HepG2 (cell line): ENCODE measurements around the gene CNTN2. TPM values are rescaled to one million over a fixed set of nuclear protein-coding genes. Genes with fewer than 3 reads are reported as not detected.

Experiments
- ATAC-seq: fragments of 200-7000 bp; cut with Tn5 transposase; 3 replicates; pipeline ENCODE4 v1.9.1; 2020; ENCODE audit warnings: mild to moderate bottlenecking, moderate library complexity
- BruUV-seq: library from RNA; stranded (reverse); fragments of 400-500 nt; replicated peaks from 2 replicates; lab custom pipeline; 2021; lab: Mats Ljungman, UMichigan
- CTCF ChIA-PET: fragments of 300-600 bp; formaldehyde crosslinking; extraction: SDS; loops from one replicate; lab custom pipeline; 2021; ENCODE audit warnings: low total read pairs, inconsistent platforms, low intra/inter-chr PET ratio; lab: Yijun Ruan, JAX
- POLR2A ChIA-PET: fragments of 350-600 bp; sonication (Branson Sonifier 250); formaldehyde crosslinking; loops from one replicate; lab custom pipeline; 2020; ENCODE audit warnings: antibody characterized with exemption, inconsistent platforms; lab: Yijun Ruan, JAX
- DNase-seq: peaks from one replicate; pipeline ENCODE4 v3.0.0-alpha.2; 2015; ENCODE audit warnings: low spot score
- FAIRE-seq: peaks from 3 replicates; lab custom pipeline; 2011; peaks lifted over from hg19 to GRCh38; lab: Jason Lieb, UNC
- H2AFZ ChIP-seq: one replicate; pipeline ENCODE4 v1.6.1; 2011; ENCODE audit warnings: low read length, inconsistent platforms
- H3K27ac ChIP-seq: fragments of 300-600 bp; 3 replicates; pipeline ENCODE4 v1.8.0; 2011; ENCODE audit warnings: mixed run types, mild to moderate bottlenecking, mixed read lengths, low read length, inconsistent platforms; ENCODE audit not compliant: insufficient read depth; ENCODE audit errors: extremely low read length
- H3K27me3 ChIP-seq, 2 experiments: fragments of 200-600 bp in 1 of 2; 2 replicates in 1 of 2; 3 replicates in 1 of 2; pipeline versions ENCODE4 v1.6.0 to v1.8.0; 2011; ENCODE audit warnings: low read length in 2 of 2, mild to moderate bottlenecking in 2 of 2, moderate library complexity in 2 of 2, inconsistent platforms in 1 of 2; ENCODE audit not compliant: insufficient read depth in 2 of 2, control insufficient read depth in 1 of 2
- H3K36me3 ChIP-seq, 2 experiments: fragments of 200-600 bp in 1 of 2; replicated peaks in 1 of 2; 2 replicates in 1 of 2; 3 replicates in 1 of 2; pipeline versions ENCODE4 v1.5.1 to v1.8.0; 2011; ENCODE audit warnings: low read length in 2 of 2, inconsistent platforms in 1 of 2; ENCODE audit not compliant: insufficient read depth in 2 of 2, control insufficient read depth in 1 of 2
- H3K4me1 ChIP-seq: 2 replicates; pipeline ENCODE4 v1.5.1; 2012; ENCODE audit warnings: low read length, inconsistent platforms; ENCODE audit not compliant: insufficient read depth
- H3K4me2 ChIP-seq: 2 replicates; pipeline ENCODE4 v1.6.0; 2011; ENCODE audit warnings: low read depth, low read length, inconsistent platforms
- H3K4me3 ChIP-seq, 3 experiments: fragments of 200-600 bp in 1 of 3; sonication (generic), shearing (Covaris generic) in 1 of 3; replicated peaks in 1 of 3; 2 replicates each; pipeline ENCODE4 v1.5.1; 2011 to 2016; ENCODE audit warnings: low read length in 3 of 3, inconsistent platforms in 2 of 3, low read depth in 2 of 3, mild to moderate bottlenecking in 2 of 3, control low read depth in 1 of 3, mixed read lengths in 1 of 3; ENCODE audit not compliant: insufficient read depth in 1 of 3
- H3K79me2 ChIP-seq: one replicate; pipeline ENCODE4 v1.6.1; 2011; ENCODE audit warnings: low read length, inconsistent platforms; ENCODE audit not compliant: insufficient read depth
- H3K9ac ChIP-seq: 2 replicates; pipeline ENCODE4 v1.6.0; 2011; ENCODE audit warnings: mild to moderate bottlenecking, low read depth, low read length, inconsistent platforms; ENCODE audit not compliant: insufficient read depth
- H3K9me3 ChIP-seq: 2 replicates; pipeline ENCODE4 v1.5.1; 2012; ENCODE audit warnings: mild to moderate bottlenecking, low read length
- H4K20me1 ChIP-seq: 2 replicates; pipeline ENCODE4 v1.6.0; 2011; ENCODE audit warnings: inconsistent platforms, mild to moderate bottlenecking, low read length, moderate library complexity; ENCODE audit not compliant: insufficient read depth
- CAMTA2 ChIP-seq: sonication (generic); formaldehyde crosslinking; IDR thresholded peaks from 2 replicates; pipeline ENCODE4 v1.4.0; 2020; ENCODE audit warnings: mild to moderate bottlenecking, missing genetic modification reagents, borderline replicate concordance
- EP300 ChIP-seq, 3 experiments: sonication (generic) in 1 of 3; formaldehyde crosslinking in 1 of 3; IDR thresholded peaks; 2 replicates each; pipeline versions ENCODE4 v1.5.1 to v1.6.1; 2011 to 2020; ENCODE audit warnings: low read depth in 2 of 3, low read length in 2 of 3, borderline replicate concordance in 1 of 3, improper control_type of control experiment in 1 of 3, mild to moderate bottlenecking in 1 of 3, missing genetic modification reagents in 1 of 3, moderate library complexity in 1 of 3
- MIXL1 ChIP-seq: IDR thresholded peaks from 2 replicates; pipeline ENCODE4 v1.6.1; 2016
- SAP130 ChIP-seq: IDR thresholded peaks from 2 replicates; pipeline ENCODE4 v1.6.1; 2016; ENCODE audit warnings: low read depth
- SOX13 ChIP-seq, 3 experiments: fragments of 450-650 bp in 1 of 3; sonication (generic) in 1 of 3; formaldehyde crosslinking in 1 of 3; IDR thresholded peaks in 2 of 3; conservative IDR thresholded peaks in 1 of 3; 2 replicates each; pipeline versions ENCODE4 v1.5.0 to v1.6.1; 2016 to 2020; ENCODE audit warnings: antibody characterized with exemption in 1 of 3, mild to moderate bottlenecking in 1 of 3, missing compliant biosample characterization in 1 of 3, missing genetic modification reagents in 1 of 3, moderate library complexity in 1 of 3
- ZNF30 ChIP-seq: sonication (generic); formaldehyde crosslinking; IDR thresholded peaks from 2 replicates; pipeline ENCODE4 v1.5.0; 2020; ENCODE audit warnings: mild to moderate bottlenecking, missing genetic modification reagents
- ZNF331 ChIP-seq: sonication (generic); formaldehyde crosslinking; IDR thresholded peaks from 2 replicates; pipeline ENCODE4 v1.4.0; 2020; ENCODE audit warnings: missing genetic modification reagents
- WGBS: methylation state at CpG from one replicate; pipeline ENCODE4 v1.1.6; 2017; ENCODE audit warnings: low lambda C conversion rate; 5-methylcytosine and 5-hydroxymethylcytosine counted together
- in situ Hi-C: cut with HindIII; loops from 2 replicates; pipeline ENCODE4 v1.10.0; 2017; ENCODE audit warnings: low pct_unique_long_range_greater_than_20kb; ENCODE audit not compliant: extremely low pct_ligation_motif_present
- intact Hi-C: fragments of 100-400 bp; cut with micrococcal nuclease; formaldehyde crosslinking; loops from one replicate; pipeline ENCODE4 v1.10.0; 2022; ENCODE audit not compliant: unreplicated experiment
- polyA plus RNA-seq, 8 experiments: library from polyadenylated mRNA; depleted of rRNA in 3 of 8; stranded (reverse) in 7 of 8; unstranded in 1 of 8; fragments of >200 nt; fragmentation: Illumina TruSeq in 4 of 8; extraction: Trizol in 4 of 8; gene quantifications; 2 replicates each; pipeline versions ENCODE4 v1.2.1 to v1.2.3, GENCODE V29; 2011 to 2016; ENCODE audit warnings: low read depth in 4 of 8, missing spikeins in 1 of 8, mixed read lengths in 1 of 8; ENCODE audit not compliant: insufficient read depth in 1 of 8
- total RNA-seq, 5 experiments: library from RNA; depleted of rRNA; stranded (reverse); fragments of >200 nt; fragmentation: Illumina TruSeq; extraction: Trizol; gene quantifications; 2 replicates each; pipeline ENCODE4 v1.2.3, GENCODE V29; 2016; ENCODE audit warnings: low read depth in 1 of 5
- TF ChIP-seq, protein P1 (sequence below): sonication (generic); formaldehyde crosslinking; IDR thresholded peaks from 2 replicates; pipeline ENCODE4 v1.4.0; 2020; ENCODE audit warnings: missing genetic modification reagents
- TF ChIP-seq, protein P2 (sequence below): sonication (generic); formaldehyde crosslinking; IDR thresholded peaks from 2 replicates; pipeline ENCODE4 v1.8.1; 2023; ENCODE audit warnings: mild to moderate bottlenecking, moderate library complexity, missing genetic modification reagents
- TF ChIP-seq, protein P3 (sequence below), 2 experiments: IDR thresholded peaks; 2 replicates each; pipeline ENCODE4 v1.6.1; 2011 to 2012; ENCODE audit warnings: low read length in 2 of 2, borderline replicate concordance in 1 of 2, low read depth in 1 of 2, mild to moderate bottlenecking in 1 of 2, moderate library complexity in 1 of 2

The CNTN2 gene
- total and polyA plus RNA-seq, 2 of the 13 experiments (the other 11 are each of a cell fraction or from before 2014, with no cell fraction given): not detected

DNA sequence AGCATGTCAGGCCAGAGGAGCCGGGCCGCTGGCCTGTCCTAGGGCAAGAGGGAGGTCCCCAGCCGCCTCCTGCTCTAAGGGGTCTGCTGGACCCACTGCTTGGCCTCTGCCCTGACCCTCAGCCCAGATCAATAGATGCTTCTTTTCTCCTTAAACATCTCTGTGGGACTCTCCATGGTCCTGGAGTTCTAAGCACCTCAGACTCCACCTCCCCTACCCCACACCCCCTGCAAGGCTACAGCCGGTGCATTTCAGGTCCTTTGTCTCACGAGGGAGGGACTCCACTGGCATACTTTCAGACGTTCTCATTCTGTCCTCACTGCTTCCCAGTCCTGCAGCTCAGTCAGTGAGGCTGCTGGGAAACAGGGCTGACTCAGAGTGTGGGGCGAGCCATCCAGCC, 11.0 kb downstream of the CNTN2 start:
- no TSS peak for BruUV-seq
- Histone ChIP-seq H3K79me2 (no peaks in the 10 kb centered on the region), H3K9me3 (no peaks in the 10 kb centered on the region), H3K36me3 (no peaks in the 10 kb centered on the region), H2AFZ (no peak overlapping the region), H3K4me2 (no peak overlapping the region), H4K20me1 (no peaks in the 10 kb centered on the region), H3K9ac (no peak overlapping the region), H3K4me1 (no peaks in the 10 kb centered on the region), H3K27me3 (peaks cover 4 to 57% of the 10 kb centered on the region in 2 experiments; a peak in 4 of 5 replicates), H3K27ac (no peak overlapping the region), H3K4me3 (no peak overlapping the region)
- ATAC-seq (no peak), FAIRE-seq (no peak), DNase-seq (no peak)
- intact Hi-C loops (no loop called here), in situ Hi-C loops (no loop called here)
- CTCF ChIA-PET: no interaction called here
- 3% methylated on average over 3 of the region's 7 CpGs for WGBS
- POLR2A ChIA-PET: no interaction called here
- TF ChIP-seq, protein P1, sequence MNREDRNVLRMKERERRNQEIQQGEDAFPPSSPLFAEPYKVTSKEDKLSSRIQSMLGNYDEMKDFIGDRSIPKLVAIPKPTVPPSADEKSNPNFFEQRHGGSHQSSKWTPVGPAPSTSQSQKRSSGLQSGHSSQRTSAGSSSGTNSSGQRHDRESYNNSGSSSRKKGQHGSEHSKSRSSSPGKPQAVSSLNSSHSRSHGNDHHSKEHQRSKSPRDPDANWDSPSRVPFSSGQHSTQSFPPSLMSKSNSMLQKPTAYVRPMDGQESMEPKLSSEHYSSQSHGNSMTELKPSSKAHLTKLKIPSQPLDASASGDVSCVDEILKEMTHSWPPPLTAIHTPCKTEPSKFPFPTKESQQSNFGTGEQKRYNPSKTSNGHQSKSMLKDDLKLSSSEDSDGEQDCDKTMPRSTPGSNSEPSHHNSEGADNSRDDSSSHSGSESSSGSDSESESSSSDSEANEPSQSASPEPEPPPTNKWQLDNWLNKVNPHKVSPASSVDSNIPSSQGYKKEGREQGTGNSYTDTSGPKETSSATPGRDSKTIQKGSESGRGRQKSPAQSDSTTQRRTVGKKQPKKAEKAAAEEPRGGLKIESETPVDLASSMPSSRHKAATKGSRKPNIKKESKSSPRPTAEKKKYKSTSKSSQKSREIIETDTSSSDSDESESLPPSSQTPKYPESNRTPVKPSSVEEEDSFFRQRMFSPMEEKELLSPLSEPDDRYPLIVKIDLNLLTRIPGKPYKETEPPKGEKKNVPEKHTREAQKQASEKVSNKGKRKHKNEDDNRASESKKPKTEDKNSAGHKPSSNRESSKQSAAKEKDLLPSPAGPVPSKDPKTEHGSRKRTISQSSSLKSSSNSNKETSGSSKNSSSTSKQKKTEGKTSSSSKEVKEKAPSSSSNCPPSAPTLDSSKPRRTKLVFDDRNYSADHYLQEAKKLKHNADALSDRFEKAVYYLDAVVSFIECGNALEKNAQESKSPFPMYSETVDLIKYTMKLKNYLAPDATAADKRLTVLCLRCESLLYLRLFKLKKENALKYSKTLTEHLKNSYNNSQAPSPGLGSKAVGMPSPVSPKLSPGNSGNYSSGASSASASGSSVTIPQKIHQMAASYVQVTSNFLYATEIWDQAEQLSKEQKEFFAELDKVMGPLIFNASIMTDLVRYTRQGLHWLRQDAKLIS: no peak
- TF ChIP-seq EP300 (IDR thresholded peaks at IDR 0.05; ENCODE audit: low read depth in 2 of 2, low read length in 2 of 2): no peak
- no peak for TF ChIP-seq EP300 (CRISPR knock-in tag; IDR thresholded peaks at IDR 0.05; ENCODE audit: borderline replicate concordance)
- TF ChIP-seq, protein P2, sequence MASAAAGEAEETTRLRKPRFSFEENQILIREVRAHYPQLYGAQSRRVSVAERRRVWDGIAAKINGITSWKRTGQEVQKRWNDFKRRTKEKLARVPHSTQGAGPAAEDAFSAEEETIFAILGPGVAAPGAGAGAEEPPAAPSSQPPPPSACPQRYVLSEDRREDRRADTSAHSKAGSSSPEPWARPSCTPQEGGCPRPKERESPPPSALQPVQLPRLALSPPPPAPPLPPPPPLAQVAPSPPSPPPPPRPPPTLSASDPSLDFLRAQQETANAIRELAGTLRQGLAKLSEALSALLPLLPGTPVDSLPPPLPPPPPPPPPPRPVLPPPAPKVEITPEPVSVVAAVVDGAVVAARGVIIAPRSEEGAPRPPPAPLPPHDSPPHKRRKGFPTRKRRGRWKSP (CRISPR knock-in tag): no peak
- TF ChIP-seq ZNF331 (CRISPR knock-in tag): no peak
- TF ChIP-seq, protein P3, sequence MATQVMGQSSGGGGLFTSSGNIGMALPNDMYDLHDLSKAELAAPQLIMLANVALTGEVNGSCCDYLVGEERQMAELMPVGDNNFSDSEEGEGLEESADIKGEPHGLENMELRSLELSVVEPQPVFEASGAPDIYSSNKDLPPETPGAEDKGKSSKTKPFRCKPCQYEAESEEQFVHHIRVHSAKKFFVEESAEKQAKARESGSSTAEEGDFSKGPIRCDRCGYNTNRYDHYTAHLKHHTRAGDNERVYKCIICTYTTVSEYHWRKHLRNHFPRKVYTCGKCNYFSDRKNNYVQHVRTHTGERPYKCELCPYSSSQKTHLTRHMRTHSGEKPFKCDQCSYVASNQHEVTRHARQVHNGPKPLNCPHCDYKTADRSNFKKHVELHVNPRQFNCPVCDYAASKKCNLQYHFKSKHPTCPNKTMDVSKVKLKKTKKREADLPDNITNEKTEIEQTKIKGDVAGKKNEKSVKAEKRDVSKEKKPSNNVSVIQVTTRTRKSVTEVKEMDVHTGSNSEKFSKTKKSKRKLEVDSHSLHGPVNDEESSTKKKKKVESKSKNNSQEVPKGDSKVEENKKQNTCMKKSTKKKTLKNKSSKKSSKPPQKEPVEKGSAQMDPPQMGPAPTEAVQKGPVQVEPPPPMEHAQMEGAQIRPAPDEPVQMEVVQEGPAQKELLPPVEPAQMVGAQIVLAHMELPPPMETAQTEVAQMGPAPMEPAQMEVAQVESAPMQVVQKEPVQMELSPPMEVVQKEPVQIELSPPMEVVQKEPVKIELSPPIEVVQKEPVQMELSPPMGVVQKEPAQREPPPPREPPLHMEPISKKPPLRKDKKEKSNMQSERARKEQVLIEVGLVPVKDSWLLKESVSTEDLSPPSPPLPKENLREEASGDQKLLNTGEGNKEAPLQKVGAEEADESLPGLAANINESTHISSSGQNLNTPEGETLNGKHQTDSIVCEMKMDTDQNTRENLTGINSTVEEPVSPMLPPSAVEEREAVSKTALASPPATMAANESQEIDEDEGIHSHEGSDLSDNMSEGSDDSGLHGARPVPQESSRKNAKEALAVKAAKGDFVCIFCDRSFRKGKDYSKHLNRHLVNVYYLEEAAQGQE (IDR thresholded peaks at IDR 0.05; ENCODE audit: borderline replicate concordance in 1 of 2, low read depth in 1 of 2, low read length in 2 of 2): no peak
- TF ChIP-seq SAP130: no peak
- TF ChIP-seq SOX13 (IDR thresholded peaks at IDR 0.05): no peak
- no peak for TF ChIP-seq SOX13 (CRISPR knock-in tag; conservative IDR thresholded peaks at IDR 0.05 in 1 of 2, IDR thresholded peaks at IDR 0.05 in 1 of 2)
- TF ChIP-seq CAMTA2: no peak
- no peak for TF ChIP-seq MIXL1 (CRISPR knock-in tag)
- TF ChIP-seq ZNF30 (CRISPR knock-in tag): no peak
